GM10847 (cell line): ENCODE results near the gene IL1RAPL1.

Experiments used
- POLR2A ChIP-seq: IDR thresholded peaks from 2 replicates; pipeline ENCODE4 v1.6.1; 2011; ENCODE audit not compliant: insufficient read length; ENCODE audit errors: extremely low read depth

The IL1RAPL1 gene

DNA sequence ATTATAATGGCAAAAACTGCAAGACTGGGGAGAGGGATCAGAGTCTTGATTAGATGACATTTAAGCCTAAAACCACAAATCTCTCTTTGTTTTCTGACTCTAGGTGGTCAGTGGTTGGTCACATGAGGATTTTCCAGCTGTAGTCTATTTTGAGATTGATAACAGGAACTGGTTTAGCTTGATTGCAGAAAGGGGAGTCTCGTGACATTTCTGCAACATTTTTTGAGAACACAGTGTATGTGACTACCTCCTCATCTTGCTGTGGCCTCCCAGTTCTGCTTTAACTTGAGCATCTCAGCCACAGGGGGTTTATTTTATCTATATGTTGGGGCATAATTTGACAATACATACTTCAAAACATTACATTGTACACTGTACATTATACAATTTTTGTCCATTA is 901.7 kb downstream of the IL1RAPL1 start:
- TF ChIP-seq POLR2A = no peak

GRCh38 chrX:29490606-29491005 is 903.4 kb downstream of the IL1RAPL1 start:
- TF ChIP-seq POLR2A = no peak

DNA sequence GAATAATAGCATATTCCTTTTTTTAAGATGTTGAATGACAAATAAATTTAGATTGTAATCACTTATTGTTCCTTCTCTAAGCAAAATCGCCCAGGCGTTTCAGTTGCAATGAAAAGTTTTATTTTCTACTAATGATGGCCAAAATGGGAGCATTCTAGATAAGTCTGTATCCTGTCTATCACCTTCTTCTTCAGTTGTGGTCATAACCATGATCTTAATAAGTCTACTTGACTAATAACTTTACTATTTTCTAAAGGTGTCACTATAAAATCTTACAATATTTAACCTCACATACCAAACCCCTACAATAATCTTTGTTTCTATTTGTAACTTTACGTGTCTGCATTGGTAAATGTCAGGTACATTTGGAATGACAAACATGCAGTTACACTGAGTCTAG is 904.4 kb downstream of the IL1RAPL1 start:
- no peak for TF ChIP-seq POLR2A

DNA sequence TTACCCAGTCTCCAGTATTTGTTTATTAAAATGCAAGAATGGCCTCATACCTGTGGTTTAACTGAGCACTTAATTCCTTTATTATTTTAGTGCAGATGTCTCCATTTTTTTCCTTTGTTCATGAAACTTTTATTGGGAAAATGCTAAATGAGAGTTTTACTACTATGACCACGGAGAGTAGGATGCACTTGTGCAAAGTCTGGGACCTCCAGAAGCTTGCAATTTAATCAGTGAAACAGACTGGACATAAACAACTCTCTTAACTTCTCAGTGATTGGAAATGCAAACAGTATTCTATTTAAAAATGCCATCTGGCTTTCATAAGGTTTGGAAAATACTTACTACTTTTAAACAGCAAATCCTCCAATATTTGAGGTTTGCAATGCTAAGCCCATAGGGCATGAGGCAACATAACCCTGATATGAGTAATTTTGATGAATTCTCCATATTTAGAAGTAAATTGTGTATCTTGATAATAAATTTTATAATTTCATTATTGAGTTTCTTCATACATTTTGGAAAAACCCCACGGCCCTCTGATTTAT is 909.5 kb downstream of the IL1RAPL1 start:
- TF ChIP-seq POLR2A = no peak

- TF ChIP-seq POLR2A = no peak
These were observed 919.5 kb downstream of the IL1RAPL1 start for GRCh38 chrX:29506729-29507128.

GRCh38 chrX:29518100-29518499 is 930.9 kb downstream of the IL1RAPL1 start:
- TF ChIP-seq POLR2A = no peak

DNA sequence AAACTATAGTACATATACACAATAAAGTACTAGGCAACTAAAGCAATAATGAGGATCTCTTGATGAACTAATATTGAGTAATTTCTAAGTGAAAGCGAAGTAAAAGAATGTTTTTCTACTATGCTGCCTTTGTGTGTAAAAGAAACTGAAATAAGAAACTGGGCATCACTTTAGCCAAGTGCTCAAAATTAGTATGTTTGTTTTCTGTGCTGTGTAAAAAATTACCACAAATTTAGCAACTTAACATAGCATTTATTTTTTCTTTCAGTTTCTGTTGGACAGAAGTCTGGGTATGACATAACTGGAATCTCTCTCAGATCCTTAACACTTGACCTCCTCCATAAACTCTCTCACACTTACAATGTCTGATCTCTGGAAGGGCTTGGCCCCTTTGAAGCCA is 941.0 kb downstream of the IL1RAPL1 start:
- no peak for TF ChIP-seq POLR2A

DNA sequence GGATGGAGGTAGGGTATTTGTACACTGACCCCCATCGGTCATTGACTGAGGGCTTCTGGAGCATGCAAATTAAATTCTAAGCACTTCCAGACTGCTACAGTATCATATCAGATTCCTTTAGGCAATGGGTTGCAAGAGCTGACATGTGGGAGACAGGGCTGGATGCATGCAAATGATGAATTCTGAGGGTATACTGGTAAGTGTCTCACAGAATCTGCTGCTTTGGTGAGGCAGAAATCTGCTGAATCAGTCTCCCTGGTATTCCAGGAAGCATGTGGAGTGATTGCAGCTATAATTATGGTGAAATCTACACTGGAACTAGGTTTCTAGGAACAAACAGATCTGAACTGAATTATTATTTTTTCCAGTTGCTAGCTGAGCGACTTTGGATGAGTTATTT is 943.3 kb downstream of the IL1RAPL1 start:
- TF ChIP-seq POLR2A = no peak

- no peak for TF ChIP-seq POLR2A
These were observed 944.1 kb downstream of the IL1RAPL1 start for GRCh38 chrX:29531336-29531735.

- TF ChIP-seq POLR2A = no peak
These were observed 948.2 kb downstream of the IL1RAPL1 start for GRCh38 chrX:29535212-29536162.

DNA sequence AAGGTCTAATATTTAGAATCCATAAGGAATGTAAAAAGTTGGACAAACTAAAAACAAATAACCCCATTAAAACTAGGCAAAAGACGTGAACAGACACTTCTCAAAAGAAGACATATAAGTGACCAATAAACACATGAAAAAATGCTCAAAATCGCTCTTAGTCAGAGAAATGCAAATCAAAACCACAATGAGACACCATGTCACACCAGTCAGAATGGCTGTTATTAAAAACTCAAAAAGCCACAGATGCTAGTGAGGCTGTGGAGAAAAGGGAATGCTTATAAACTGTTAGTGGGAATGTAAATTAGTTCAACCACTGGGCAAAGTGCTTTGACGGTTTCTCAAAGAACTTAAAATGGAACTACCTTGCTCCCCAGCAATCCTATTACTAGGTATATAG is 953.8 kb downstream of the IL1RAPL1 start:
- TF ChIP-seq POLR2A = no peak

GRCh38 chrX:29542152-29542551 is 954.9 kb downstream of the IL1RAPL1 start:
- no peak for TF ChIP-seq POLR2A

- TF ChIP-seq POLR2A = no peak
These were observed 958.6 kb downstream of the IL1RAPL1 start for GRCh38 chrX:29545878-29546277.

DNA sequence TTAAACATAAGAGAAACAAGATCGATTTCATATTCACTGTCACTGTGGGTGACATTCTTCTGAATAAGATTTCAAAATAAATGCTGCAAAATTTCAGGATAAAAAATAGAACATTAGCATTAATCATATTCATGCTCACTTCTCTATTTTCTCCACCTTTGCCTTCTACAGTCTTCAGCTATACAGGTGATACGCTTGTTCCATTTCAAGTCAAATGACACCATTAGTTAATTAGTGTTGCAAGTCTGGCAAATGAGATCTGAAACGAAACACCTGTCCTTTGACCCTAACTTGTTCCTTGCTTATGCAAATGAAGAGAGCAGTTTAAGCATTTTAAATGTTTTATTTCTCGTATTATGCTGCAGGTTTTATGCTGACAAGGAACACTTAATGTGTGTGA is 960.6 kb downstream of the IL1RAPL1 start:
- no peak for TF ChIP-seq POLR2A

DNA sequence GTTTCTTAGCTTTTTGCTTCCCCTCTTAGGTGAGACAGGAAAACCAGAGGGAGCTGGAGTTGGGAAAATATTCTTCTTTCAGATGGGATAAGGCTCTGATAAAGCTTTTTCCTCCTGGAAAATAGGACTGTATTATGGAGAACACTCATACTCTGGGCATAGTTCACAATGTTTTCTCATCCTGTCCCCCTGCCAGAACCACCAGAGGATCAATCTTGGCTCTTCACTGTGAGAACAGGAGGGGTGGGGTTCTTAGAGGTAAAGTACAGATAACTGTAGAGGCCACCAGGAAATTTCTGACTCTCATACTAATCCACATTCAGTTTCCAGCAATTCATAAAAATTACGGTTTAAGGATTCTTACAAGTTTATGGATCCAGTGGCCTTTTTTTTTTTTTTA is 966.3 kb downstream of the IL1RAPL1 start:
- no peak for TF ChIP-seq POLR2A

GRCh38 chrX:29555465-29556091 is 968.3 kb downstream of the IL1RAPL1 start:
- TF ChIP-seq POLR2A = no peak

DNA sequence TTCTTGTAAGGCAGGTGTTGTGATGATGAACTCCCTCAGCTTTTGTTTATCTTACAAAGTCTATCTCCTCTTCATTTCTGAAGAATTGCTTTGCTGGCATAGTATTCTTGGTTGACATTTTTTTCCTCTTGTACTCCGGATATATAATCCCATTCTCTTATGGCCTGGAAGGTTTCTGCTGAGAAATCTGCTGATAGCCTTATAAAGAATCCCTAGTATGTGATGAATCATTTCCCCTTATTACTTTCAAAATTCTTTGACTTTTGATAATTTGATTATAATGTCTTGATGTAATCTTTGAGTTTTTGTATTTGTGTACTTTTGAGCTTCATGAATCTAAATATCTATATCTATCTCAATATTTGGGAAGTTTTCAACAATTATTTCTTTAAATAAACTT is 972.8 kb downstream of the IL1RAPL1 start:
- TF ChIP-seq POLR2A = no peak

DNA sequence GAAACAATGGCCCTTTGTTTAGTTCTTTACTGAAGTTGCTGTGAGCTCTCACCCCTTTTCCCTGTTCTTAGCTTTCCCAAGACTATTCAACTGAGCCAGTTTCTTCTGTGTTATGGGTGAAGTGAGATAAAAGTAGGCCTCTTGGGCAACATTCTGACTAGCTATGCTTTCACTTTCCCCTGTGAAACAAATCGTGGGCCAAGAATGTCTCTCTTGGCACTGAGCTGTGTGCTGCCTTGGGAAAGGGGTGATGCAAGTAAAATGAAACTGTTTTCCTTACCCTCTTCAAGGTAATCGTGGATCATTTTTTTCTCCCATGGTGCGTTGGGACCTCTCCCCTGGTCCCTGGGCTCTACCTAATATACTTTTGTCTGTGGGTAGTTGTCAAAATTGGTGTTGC is 974.2 kb downstream of the IL1RAPL1 start:
- TF ChIP-seq POLR2A = no peak
